T-helper 17 cell (primary cell): ENCODE data around the gene BCAR3. TPM values are rescaled to one million over a fixed set of nuclear protein-coding genes. Genes with fewer than 3 reads are reported as not detected.
A peak's percentile ranks its signal among the peaks of the same experiment; 100 is the strongest.

Experiments
- ATAC-seq: fragments of 150-1000 bp; cut with Tn5 transposase; 2 replicates; pipeline ENCODE4 v1.10.0; 2021; ENCODE audit warnings: mild to moderate bottlenecking, moderate library complexity
- DNase-seq, 3 donors: peaks; one replicate each; pipeline versions ENCODE4 v3.0.0 to v3.0.0-alpha.2; 2020 to 2021
- H3K9me3 ChIP-seq: one replicate; pipeline ENCODE4 v1.7.0; 2013; ENCODE audit warnings: low read length, mild to moderate bottlenecking; ENCODE audit not compliant: control insufficient read depth, poor library complexity, severe bottlenecking
- H3K27ac Mint-ChIP-seq: one replicate; pipeline ENCODE4 v1.8.0; 2022; ENCODE audit warnings: mild to moderate bottlenecking, moderate library complexity, mixed read lengths
- H3K27me3 Mint-ChIP-seq: one replicate; pipeline ENCODE4 v1.8.0; 2022; ENCODE audit warnings: mixed read lengths
- H3K36me3 Mint-ChIP-seq: one replicate; pipeline ENCODE4 v1.8.0; 2022; ENCODE audit warnings: low read depth, mixed read lengths
- H3K4me1 Mint-ChIP-seq: one replicate; pipeline ENCODE4 v1.8.0; 2022; ENCODE audit warnings: mild to moderate bottlenecking, mixed read lengths
- H3K4me3 Mint-ChIP-seq: one replicate; pipeline ENCODE4 v1.8.0; 2022; ENCODE audit warnings: mild to moderate bottlenecking, moderate library complexity, mixed read lengths
- total RNA-seq, 4 donors: library from RNA in 2 of 4; stranded (reverse) in 2 of 4; gene quantifications; one replicate each; pipeline ENCODE4 v1.2.3 and lab custom pipeline; 2022 to 2026

The BCAR3 gene
- total RNA-seq, 2 donors from 2014 or later = 0.87 to 1.0 TPM

DNA sequence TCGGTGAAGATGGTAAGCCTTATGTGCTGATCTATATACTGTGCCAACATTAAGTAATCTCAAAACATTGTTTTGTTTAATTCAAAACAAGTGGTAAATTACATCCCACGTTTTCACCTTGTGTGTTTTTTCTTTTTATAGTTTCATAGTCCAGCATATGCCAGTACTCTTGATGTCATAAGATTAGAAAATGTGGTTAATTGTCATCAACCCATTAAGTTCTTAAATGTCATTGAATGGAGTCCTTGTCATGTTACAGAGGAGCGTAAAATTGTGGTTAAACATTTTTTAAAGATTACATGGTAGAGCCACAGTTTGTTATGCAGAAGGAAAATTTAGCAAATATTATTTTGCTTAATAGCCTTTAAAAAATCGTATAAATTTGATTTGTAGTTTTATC is 140.6 kb downstream of the BCAR3 start:
- H3K36me3 Mint-ChIP-seq = peaks cover 3% of the 10 kb centered on the region
- ATAC-seq (no peak), DNase-seq (no peak)
- H3K9me3 ChIP-seq = no peaks in the 10 kb centered on the region
- H3K27me3 Mint-ChIP-seq = no peaks in the 10 kb centered on the region
- no peaks in the 10 kb centered on the region for H3K4me1 Mint-ChIP-seq
- no peak overlapping the region for H3K4me3 Mint-ChIP-seq
- no peak overlapping the region for H3K27ac Mint-ChIP-seq

DNA sequence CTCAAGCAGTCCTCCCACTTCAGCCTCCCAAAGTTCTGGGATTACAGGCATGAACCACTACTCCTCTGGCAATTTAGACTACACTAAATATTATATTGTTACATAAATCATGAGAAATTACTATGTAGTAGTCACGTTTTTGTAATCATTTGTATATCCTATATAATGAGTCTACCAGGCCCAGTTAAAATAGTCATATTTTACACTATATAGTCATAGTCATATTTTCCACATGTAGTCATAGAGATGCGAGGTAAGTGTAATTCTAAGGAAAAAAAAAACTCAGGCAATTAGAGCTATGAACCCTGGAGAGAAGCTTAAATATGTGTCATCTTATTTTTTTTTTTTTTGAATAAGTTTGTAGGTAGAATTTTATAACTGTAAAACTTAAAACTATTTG is 143.7 kb downstream of the BCAR3 start:
- Mint-ChIP-seq H3K27ac (no peak overlapping the region), H3K36me3 (no peaks in the 10 kb centered on the region), H3K4me1 (no peaks in the 10 kb centered on the region), H3K4me3 (no peak overlapping the region), H3K27me3 (no peaks in the 10 kb centered on the region)
- H3K9me3 ChIP-seq = no peaks in the 10 kb centered on the region
- DNase-seq (no peak), ATAC-seq (no peak)

DNA sequence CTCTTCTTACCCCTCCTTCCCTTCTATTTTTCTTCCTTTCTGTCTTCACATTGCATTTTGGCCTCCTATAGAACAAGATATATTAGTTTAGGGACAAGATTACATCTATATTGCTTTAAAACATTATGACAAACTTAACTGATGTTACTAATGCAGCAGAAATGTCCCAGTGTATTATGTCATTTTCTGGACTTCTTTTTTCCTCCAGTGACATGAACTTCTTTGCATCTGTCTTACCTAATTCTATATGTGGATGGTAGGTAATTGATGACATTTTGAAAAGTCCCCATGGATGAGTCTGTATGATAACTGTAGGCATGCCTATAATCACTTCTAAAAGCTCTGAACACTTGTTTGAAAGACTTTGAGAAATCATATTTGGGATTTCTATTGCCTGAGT is 144.2 kb downstream of the BCAR3 start:
- H3K27me3 Mint-ChIP-seq = no peaks in the 10 kb centered on the region
- no peaks in the 10 kb centered on the region for H3K9me3 ChIP-seq
- ATAC-seq = no peak
- no peaks in the 10 kb centered on the region for H3K4me1 Mint-ChIP-seq
- no peak overlapping the region for H3K4me3 Mint-ChIP-seq
- no peak for DNase-seq
- H3K36me3 Mint-ChIP-seq = no peaks in the 10 kb centered on the region
- H3K27ac Mint-ChIP-seq = no peak overlapping the region

DNA sequence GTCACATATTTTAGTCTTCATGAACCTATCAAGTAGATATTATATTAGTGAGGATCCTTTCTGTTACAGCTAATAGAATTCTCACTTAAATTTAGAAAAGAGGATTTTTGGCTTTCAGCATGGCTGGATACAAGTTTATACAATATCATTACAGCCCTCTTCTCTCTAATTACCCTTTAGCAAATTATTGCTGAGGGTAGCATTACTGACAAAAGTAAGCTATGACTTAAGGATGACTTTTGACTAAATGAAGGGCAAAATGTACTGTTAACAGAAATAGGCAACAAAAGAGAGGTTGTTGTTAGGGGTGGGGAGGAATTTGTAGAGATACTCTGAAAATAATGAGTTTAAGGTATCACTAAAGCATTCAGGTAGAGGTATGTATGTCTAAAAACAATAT is 148.0 kb downstream of the BCAR3 start:
- Mint-ChIP-seq H3K27ac (no peak overlapping the region), H3K27me3 (no peaks in the 10 kb centered on the region), H3K36me3 (no peaks in the 10 kb centered on the region), H3K4me1 (no peaks in the 10 kb centered on the region), H3K4me3 (no peak overlapping the region)
- ATAC-seq = no peak
- H3K9me3 ChIP-seq = no peaks in the 10 kb centered on the region
- DNase-seq = no peak

GRCh38 chr1:93532780-93533378 is 148.8 kb downstream of the BCAR3 start:
- H3K27ac Mint-ChIP-seq = no peak overlapping the region
- no peaks in the 10 kb centered on the region for H3K27me3 Mint-ChIP-seq
- H3K4me3 Mint-ChIP-seq = no peak overlapping the region
- DNase-seq (no peak), ATAC-seq (no peak)
- no peaks in the 10 kb centered on the region for H3K4me1 Mint-ChIP-seq
- H3K9me3 ChIP-seq = no peaks in the 10 kb centered on the region
- no peaks in the 10 kb centered on the region for H3K36me3 Mint-ChIP-seq

- Mint-ChIP-seq H3K4me1 (no peaks in the 10 kb centered on the region), H3K27me3 (no peaks in the 10 kb centered on the region), H3K36me3 (no peaks in the 10 kb centered on the region), H3K27ac (no peak overlapping the region), H3K4me3 (no peak overlapping the region)
- DNase-seq (no peak), ATAC-seq (no peak)
- H3K9me3 ChIP-seq = no peaks in the 10 kb centered on the region
These were observed 150.4 kb downstream of the BCAR3 start for GRCh38 chr1:93531193-93531592.

GRCh38 chr1:93528412-93528811 is 153.2 kb downstream of the BCAR3 start:
- ATAC-seq = no peak
- no peak overlapping the region for H3K4me3 Mint-ChIP-seq
- no peaks in the 10 kb centered on the region for H3K27me3 Mint-ChIP-seq
- H3K27ac Mint-ChIP-seq = peak overlapping the region; percentile 34
- H3K9me3 ChIP-seq = no peaks in the 10 kb centered on the region
- no peaks in the 10 kb centered on the region for H3K4me1 Mint-ChIP-seq
- peaks cover 2% of the 10 kb centered on the region for H3K36me3 Mint-ChIP-seq
- no peak for DNase-seq

GRCh38 chr1:93526431-93526830 is 155.2 kb downstream of the BCAR3 start:
- peaks cover 2% of the 10 kb centered on the region for H3K36me3 Mint-ChIP-seq
- no peaks in the 10 kb centered on the region for H3K9me3 ChIP-seq
- DNase-seq (no peak), ATAC-seq (no peak)
- H3K4me1 Mint-ChIP-seq = no peaks in the 10 kb centered on the region
- H3K4me3 Mint-ChIP-seq = no peak overlapping the region
- no peaks in the 10 kb centered on the region for H3K27me3 Mint-ChIP-seq
- H3K27ac Mint-ChIP-seq = no peak overlapping the region

- H3K27ac Mint-ChIP-seq = no peak overlapping the region
- H3K36me3 Mint-ChIP-seq = peaks cover 2% of the 10 kb centered on the region
- no peak for DNase-seq
- no peaks in the 10 kb centered on the region for H3K27me3 Mint-ChIP-seq
- no peak overlapping the region for H3K4me3 Mint-ChIP-seq
- H3K9me3 ChIP-seq = no peaks in the 10 kb centered on the region
- H3K4me1 Mint-ChIP-seq = no peaks in the 10 kb centered on the region
- no peak for ATAC-seq
These were observed 156.2 kb downstream of the BCAR3 start for GRCh38 chr1:93525431-93525830.

GRCh38 chr1:93522721-93523120 is 158.9 kb downstream of the BCAR3 start:
- DNase-seq (no peak), ATAC-seq (no peak)
- no peaks in the 10 kb centered on the region for H3K9me3 ChIP-seq
- Mint-ChIP-seq H3K27ac (no peak overlapping the region), H3K27me3 (no peaks in the 10 kb centered on the region), H3K4me3 (no peak overlapping the region), H3K36me3 (peaks cover 2% of the 10 kb centered on the region), H3K4me1 (peaks cover 3% of the 10 kb centered on the region)

DNA sequence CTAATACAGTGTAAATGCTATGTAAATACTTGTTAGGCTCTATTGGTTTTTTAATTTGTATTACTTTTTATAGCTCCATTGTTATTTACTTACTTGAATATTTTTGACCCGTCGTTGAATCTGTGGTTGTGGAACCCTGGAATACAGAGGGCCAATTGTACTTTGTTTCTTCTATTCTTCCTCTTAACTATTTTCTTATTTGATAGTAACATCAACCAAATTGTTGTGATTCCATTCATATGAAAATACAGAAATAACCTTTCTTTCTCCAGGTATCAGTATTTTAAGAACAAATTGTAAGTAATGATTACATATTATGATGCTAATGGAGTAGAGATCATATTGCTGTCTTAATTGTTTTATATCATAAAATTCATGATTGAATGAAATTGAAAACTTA is 160.0 kb downstream of the BCAR3 start:
- peaks cover 2% of the 10 kb centered on the region for H3K36me3 Mint-ChIP-seq
- peaks cover 3% of the 10 kb centered on the region for H3K4me1 Mint-ChIP-seq
- DNase-seq = no peak
- no peak overlapping the region for H3K4me3 Mint-ChIP-seq
- ATAC-seq = no peak
- no peaks in the 10 kb centered on the region for H3K27me3 Mint-ChIP-seq
- no peaks in the 10 kb centered on the region for H3K9me3 ChIP-seq
- no peak overlapping the region for H3K27ac Mint-ChIP-seq

DNA sequence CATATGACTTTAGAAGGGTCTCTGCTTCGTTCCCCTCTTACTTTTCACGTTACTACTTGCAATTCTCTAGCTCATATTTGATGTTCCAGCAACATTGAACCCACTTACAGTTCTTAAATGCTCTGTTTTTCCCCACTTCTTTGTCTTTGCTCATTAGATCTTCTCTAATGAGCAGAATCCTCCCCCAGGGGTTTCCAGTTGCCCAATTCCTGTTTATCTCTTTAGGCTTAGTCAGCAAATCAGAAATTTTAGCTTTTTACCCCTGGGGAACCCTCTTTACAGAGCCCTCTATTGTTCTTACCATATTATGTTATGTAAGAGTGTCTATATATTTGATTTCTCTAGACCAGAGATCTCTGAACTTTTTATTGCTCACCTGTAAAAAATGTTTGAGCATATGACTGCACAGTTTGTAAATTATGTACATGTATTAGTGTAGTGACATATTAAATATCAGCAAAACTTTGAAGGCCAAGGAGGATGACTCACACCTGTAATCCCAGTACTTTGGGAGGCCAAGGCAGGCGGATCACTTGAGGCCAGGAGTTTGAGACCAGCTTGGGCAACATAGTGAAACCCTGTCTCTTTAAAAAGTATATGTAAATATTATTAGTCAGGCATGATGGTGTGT is 162.3 kb downstream of the BCAR3 start:
- Mint-ChIP-seq H3K4me3 (no peak overlapping the region), H3K27ac (no peak overlapping the region), H3K27me3 (no peaks in the 10 kb centered on the region), H3K4me1 (peaks cover 3% of the 10 kb centered on the region), H3K36me3 (no peaks in the 10 kb centered on the region)
- H3K9me3 ChIP-seq = no peaks in the 10 kb centered on the region
- DNase-seq = no peak
- no peak for ATAC-seq

DNA sequence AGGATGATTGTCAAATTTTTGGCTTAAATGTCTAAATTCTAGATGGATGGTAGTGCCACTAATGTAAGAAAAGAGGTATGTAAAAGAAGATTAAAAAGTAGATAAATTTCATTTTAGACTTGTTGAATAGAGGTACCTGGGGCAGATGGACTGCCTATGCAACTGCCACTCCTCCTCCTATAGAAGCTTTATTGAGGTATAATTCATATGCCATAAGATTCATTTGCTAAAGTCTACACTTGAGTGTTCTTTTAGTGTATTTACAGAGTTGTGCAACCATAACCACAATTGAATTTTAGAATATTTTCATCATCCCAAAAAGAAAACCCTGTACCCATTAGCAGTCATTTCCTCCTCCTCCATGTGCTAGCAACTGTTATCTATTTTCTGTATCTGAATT is 163.1 kb downstream of the BCAR3 start:
- peaks cover 3% of the 10 kb centered on the region for H3K4me1 Mint-ChIP-seq
- H3K4me3 Mint-ChIP-seq = no peak overlapping the region
- DNase-seq (no peak), ATAC-seq (no peak)
- no peak overlapping the region for H3K27ac Mint-ChIP-seq
- H3K27me3 Mint-ChIP-seq = no peaks in the 10 kb centered on the region
- H3K36me3 Mint-ChIP-seq = no peaks in the 10 kb centered on the region
- H3K9me3 ChIP-seq = no peaks in the 10 kb centered on the region

GRCh38 chr1:93516164-93516563 is 165.5 kb downstream of the BCAR3 start:
- ATAC-seq = no peak
- no peak overlapping the region for H3K4me3 Mint-ChIP-seq
- H3K27ac Mint-ChIP-seq = no peak overlapping the region

More at GRCh38 chr1:93516164-93516563, 165.5 kb downstream of the BCAR3 start:
- Mint-ChIP-seq H3K27me3 (no peaks in the 10 kb centered on the region), H3K4me1 (peaks cover 3% of the 10 kb centered on the region), H3K36me3 (no peaks in the 10 kb centered on the region)
- no peak for DNase-seq
- H3K9me3 ChIP-seq = no peaks in the 10 kb centered on the region
